Adrenal gland (tissue), 5 donors: ENCODE data around the gene GALNT6.

ENCODE experiments used
- POLR2A ChIP-seq, 2 donors: fragments of 450-650 bp; IDR thresholded peaks; one replicate each; pipeline ENCODE4 v1.6.1; 2017; ENCODE audit warnings: antibody characterized with exemption in 2 of 2, mild to moderate bottlenecking in 2 of 2, moderate library complexity in 1 of 2
- TF ChIP-seq, protein P1 (sequence below), 6 experiments: fragments of 450-650 bp in 4 of 6; fragments of 200-600 bp in 2 of 6; sonication (generic) in 1 of 6; IDR thresholded peaks; 1 replicate in 5 of 6; 2 replicates in 1 of 6; pipeline versions ENCODE4 v1.5.1 to v1.8.0; 2016 to 2021; ENCODE audit warnings: antibody characterized with exemption in 6 of 6, mild to moderate bottlenecking in 2 of 6, moderate library complexity in 1 of 6
- donor health status: DM: no; HTN: no; CAD: no.

DNA sequence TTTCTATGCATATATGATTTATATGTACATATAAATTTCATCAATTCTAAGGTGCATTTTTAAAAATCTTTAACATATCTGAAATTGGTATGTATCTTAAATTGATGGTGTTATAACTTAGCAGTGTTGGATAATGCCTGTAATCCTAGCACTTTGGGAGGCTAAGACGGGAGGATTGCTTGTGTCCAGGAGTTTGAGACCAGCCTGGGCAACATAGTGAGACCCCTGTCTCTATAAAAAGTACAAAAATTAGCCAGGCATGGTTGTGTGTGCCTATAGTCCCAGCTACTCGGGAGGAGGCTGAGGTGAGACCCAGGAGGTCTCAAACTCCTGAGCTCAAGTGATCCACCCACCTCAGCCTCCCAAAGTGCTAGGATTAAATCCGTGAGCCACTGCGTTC, 6.5 kb upstream of the GALNT6 start:
- TF ChIP-seq, protein P1, sequence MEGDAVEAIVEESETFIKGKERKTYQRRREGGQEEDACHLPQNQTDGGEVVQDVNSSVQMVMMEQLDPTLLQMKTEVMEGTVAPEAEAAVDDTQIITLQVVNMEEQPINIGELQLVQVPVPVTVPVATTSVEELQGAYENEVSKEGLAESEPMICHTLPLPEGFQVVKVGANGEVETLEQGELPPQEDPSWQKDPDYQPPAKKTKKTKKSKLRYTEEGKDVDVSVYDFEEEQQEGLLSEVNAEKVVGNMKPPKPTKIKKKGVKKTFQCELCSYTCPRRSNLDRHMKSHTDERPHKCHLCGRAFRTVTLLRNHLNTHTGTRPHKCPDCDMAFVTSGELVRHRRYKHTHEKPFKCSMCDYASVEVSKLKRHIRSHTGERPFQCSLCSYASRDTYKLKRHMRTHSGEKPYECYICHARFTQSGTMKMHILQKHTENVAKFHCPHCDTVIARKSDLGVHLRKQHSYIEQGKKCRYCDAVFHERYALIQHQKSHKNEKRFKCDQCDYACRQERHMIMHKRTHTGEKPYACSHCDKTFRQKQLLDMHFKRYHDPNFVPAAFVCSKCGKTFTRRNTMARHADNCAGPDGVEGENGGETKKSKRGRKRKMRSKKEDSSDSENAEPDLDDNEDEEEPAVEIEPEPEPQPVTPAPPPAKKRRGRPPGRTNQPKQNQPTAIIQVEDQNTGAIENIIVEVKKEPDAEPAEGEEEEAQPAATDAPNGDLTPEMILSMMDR (IDR thresholded peaks at IDR 0.05) = no peak
- no peak for TF ChIP-seq POLR2A (IDR thresholded peaks at IDR 0.05)
